ENCODE results near the gene USP7. TPM values are rescaled to one million over a fixed set of nuclear protein-coding genes. Genes with fewer than 3 reads are reported as not detected.

USP7 gene
- total RNA-seq, 2 experiments from 2014 or later: 46.4 to 127 TPM

GRCh38 chr16:8892101-8892575, 71.6 kb downstream of the USP7 start:
- no peak overlapping the region for H3K4me3 ChIP-seq (ENCODE audit: low read depth, low read length, poor library complexity, severe bottlenecking)
- ChIA-PET CTCF (ENCODE audit: unreplicated experiment) (no interaction called here), POLR2A (no interaction called here)
- peaks cover 10% of the 10 kb centered on the region for H3K4me1 ChIP-seq (ENCODE audit: insufficient read depth, low read length, poor library complexity, severe bottlenecking)
- H3K4me2 ChIP-seq (ENCODE audit: low read length): no peak overlapping the region
- peaks cover 61% of the 10 kb centered on the region for H3K36me3 ChIP-seq (ENCODE audit: insufficient read depth, low read length)
- no TSS peak for BruUV-seq (replicated peaks)
- TF ChIP-seq CTCF (conservative IDR thresholded peaks at IDR 0.05; ENCODE audit: low read length) (no peak), EZH2phosphoT487 (IDR thresholded peaks at IDR 0.05; ENCODE audit: borderline replicate concordance, low read depth, low read length) (no peak)
- no peak overlapping the region for H3K27ac ChIP-seq (ENCODE audit: low read depth, low read length, poor library complexity, severe bottlenecking)
- H3K9me3 ChIP-seq (ENCODE audit: low read length): no peaks in the 10 kb centered on the region
- no peak overlapping the region for H2AFZ ChIP-seq (ENCODE audit: low read length)
- no peaks in the 10 kb centered on the region for H3K79me2 ChIP-seq (ENCODE audit: insufficient read depth, low read depth, low read length)
- H3K9me2 ChIP-seq (ENCODE audit: insufficient read depth, low read length): no peaks in the 10 kb centered on the region
- no peaks in the 10 kb centered on the region for H4K20me1 ChIP-seq (ENCODE audit: insufficient read depth, low read length)
- no peak for DNase-seq (ENCODE audit: low spot score)
- intact Hi-C loops (cut with micrococcal nuclease; ENCODE audit: unreplicated experiment): no loop called here

GRCh38 chr16:8890549-8890921, 73.2 kb downstream of the USP7 start:
- DNase-seq (ENCODE audit: low spot score): no peak
- Histone ChIP-seq H3K79me2 (ENCODE audit: insufficient read depth, low read depth, low read length) (no peaks in the 10 kb centered on the region), H3K27ac (ENCODE audit: low read depth, low read length, poor library complexity, severe bottlenecking) (no peak overlapping the region), H3K36me3 (ENCODE audit: insufficient read depth, low read length) (peaks cover 49% of the 10 kb centered on the region), H3K9me2 (ENCODE audit: insufficient read depth, low read length) (no peaks in the 10 kb centered on the region), H3K9me3 (ENCODE audit: low read length) (no peaks in the 10 kb centered on the region), H4K20me1 (ENCODE audit: insufficient read depth, low read length) (no peaks in the 10 kb centered on the region), H3K4me1 (ENCODE audit: insufficient read depth, low read length, poor library complexity, severe bottlenecking) (peaks cover 10% of the 10 kb centered on the region), H3K4me3 (ENCODE audit: low read depth, low read length, poor library complexity, severe bottlenecking) (no peak overlapping the region), H3K4me2 (ENCODE audit: low read length) (no peak overlapping the region), H2AFZ (ENCODE audit: low read length) (no peak overlapping the region)
- ChIA-PET POLR2A (interaction anchor here (0.6 kb wide), 1 partner anchor 185 kb away, joined by 3 read pairs; no protein-coding TSS in a partner anchor), CTCF (ENCODE audit: unreplicated experiment) (no interaction called here)
- BruUV-seq (replicated peaks): no TSS peak
- intact Hi-C loops (cut with micrococcal nuclease; ENCODE audit: unreplicated experiment): no loop called here
- no peak for TF ChIP-seq EZH2phosphoT487 (IDR thresholded peaks at IDR 0.05; ENCODE audit: borderline replicate concordance, low read depth, low read length)
- no peak for TF ChIP-seq CTCF (conservative IDR thresholded peaks at IDR 0.05; ENCODE audit: low read length)

- Histone ChIP-seq H3K79me2 (ENCODE audit: insufficient read depth, low read depth, low read length) (no peaks in the 10 kb centered on the region), H3K4me1 (ENCODE audit: insufficient read depth, low read length, poor library complexity, severe bottlenecking) (peaks cover 10% of the 10 kb centered on the region), H3K4me2 (ENCODE audit: low read length) (no peak overlapping the region), H3K9me2 (ENCODE audit: insufficient read depth, low read length) (no peaks in the 10 kb centered on the region), H2AFZ (ENCODE audit: low read length) (no peak overlapping the region), H4K20me1 (ENCODE audit: insufficient read depth, low read length) (no peaks in the 10 kb centered on the region), H3K36me3 (ENCODE audit: insufficient read depth, low read length) (peaks cover 43% of the 10 kb centered on the region), H3K9me3 (ENCODE audit: low read length) (no peaks in the 10 kb centered on the region), H3K4me3 (ENCODE audit: low read depth, low read length, poor library complexity, severe bottlenecking) (no peak overlapping the region), H3K27ac (ENCODE audit: low read depth, low read length, poor library complexity, severe bottlenecking) (no peak overlapping the region)
- POLR2A ChIA-PET: no interaction called here
- intact Hi-C loops (cut with micrococcal nuclease; ENCODE audit: unreplicated experiment): no loop called here
- no TSS peak for BruUV-seq (replicated peaks)
- no peak for TF ChIP-seq CTCF (conservative IDR thresholded peaks at IDR 0.05; ENCODE audit: low read length)
- CTCF ChIA-PET (ENCODE audit: unreplicated experiment): no interaction called here
- DNase-seq (ENCODE audit: low spot score): no peak
Measured at GRCh38 chr16:8889893-8890548, 73.7 kb downstream of the USP7 start.

Measured in OCI-LY7 (cell line).